ENCODE results near the gene ZBTB20. TPM values are rescaled to one million over a fixed set of nuclear protein-coding genes. Genes with fewer than 3 reads are reported as not detected.

ZBTB20 gene
- polyA plus RNA-seq, 1 of the 3 experiments (the other 2 are of a cell fraction): 0.43 TPM

DNA sequence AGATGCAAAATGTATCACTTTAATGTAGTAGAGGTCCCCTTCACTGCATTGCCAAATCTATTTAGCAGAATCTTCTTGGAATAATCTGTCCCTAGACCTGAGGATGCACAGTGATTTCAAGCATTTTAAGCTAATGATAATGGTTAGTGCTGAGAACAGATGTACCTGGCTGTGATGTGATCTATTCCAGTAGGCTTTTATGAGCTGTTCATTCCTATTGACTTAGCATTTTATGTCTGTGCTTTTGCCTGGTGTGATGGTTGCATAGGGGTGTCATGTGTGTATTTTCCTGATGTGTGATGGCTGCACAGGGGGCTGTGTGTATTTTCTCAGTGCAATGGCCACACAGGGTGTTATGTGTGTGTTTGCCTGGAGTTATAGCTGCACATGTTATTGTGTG, 580.3 kb downstream of the ZBTB20 start:
- Histone ChIP-seq H3K4me3 (ENCODE audit: low read depth in 2 of 2, low read length in 1 of 2) (no peak overlapping the region), H3K27ac (ENCODE audit: low read depth in 2 of 2, low read length in 1 of 2) (no peak overlapping the region), H3K4me1 (ENCODE audit: control insufficient read depth in 1 of 2, insufficient read depth in 2 of 2, low read depth in 1 of 2, low read length in 1 of 2) (peaks cover 0 to 13% of the 10 kb centered on the region in 2 experiments; a peak in 2 of 4 replicates), H3K79me2 (ENCODE audit: insufficient read depth) (no peaks in the 10 kb centered on the region; the same call in 1 of the 2 replicates), H3F3A (replicated peaks; ENCODE audit: insufficient read depth) (no peaks in the 10 kb centered on the region), H4K20me1 (ENCODE audit: insufficient read depth) (no peaks in the 10 kb centered on the region; the same call in 1 of the 2 replicates), H3K27me3 (ENCODE audit: insufficient read depth) (no peaks in the 10 kb centered on the region), H3K36me3 (replicated peaks in 1 of 2; ENCODE audit: control insufficient read depth in 1 of 2, insufficient read depth in 2 of 2, low read length in 1 of 2) (peaks cover 0 to 4% of the 10 kb centered on the region in 2 experiments), H3K9me2 (no peaks in the 10 kb centered on the region), H3K9ac (no peak overlapping the region), H3K4me2 (no peak overlapping the region), H3K9me3 (no peaks in the 10 kb centered on the region), H2AFZ (ENCODE audit: low read depth) (no peak overlapping the region)
- DNase-seq: no peak
- ChIA-PET CTCF (interaction anchor here (1.2 to 1.6 kb wide), 2 partner anchors 11 to 18 kb away, joined by 3 to 5 read pairs; no protein-coding TSS in a partner anchor), POLR2A (no interaction called here)
- no peak for TF ChIP-seq TEAD4 (IDR thresholded peaks at IDR 0.05; ENCODE audit: borderline replicate concordance, insufficient read depth)

DNA sequence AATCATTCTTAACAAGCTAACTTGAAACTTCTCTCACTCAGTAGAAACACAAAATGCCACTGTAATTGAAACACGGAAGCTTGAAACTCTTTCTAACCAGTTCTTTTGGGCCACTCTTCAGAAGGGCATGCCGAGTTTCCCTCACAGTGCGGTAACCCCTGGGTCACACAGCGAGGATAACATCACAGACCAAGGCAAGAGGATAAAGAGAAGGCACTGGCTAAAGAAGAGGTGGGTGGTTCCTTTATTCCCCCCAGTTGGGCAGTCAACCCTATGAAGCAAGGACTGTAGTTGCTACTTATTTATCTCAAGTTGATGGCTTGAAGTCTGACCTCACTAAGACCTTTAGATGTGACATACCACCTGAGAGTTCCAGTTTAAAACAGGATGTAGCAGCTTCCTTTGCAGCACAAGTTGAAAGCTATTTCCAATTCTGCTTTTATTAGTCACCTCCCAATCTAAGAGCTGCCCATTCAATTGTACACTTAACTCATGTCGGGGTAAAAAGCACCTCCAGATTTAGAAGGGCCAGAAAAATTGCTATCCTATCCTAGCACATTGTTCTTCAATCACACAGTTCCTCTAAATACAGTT, 580.8 kb downstream of the ZBTB20 start:
- Histone ChIP-seq H3K27me3 (ENCODE audit: insufficient read depth) (no peaks in the 10 kb centered on the region), H3K4me2 (no peak overlapping the region), H3K9me3 (no peaks in the 10 kb centered on the region), H3K4me1 (ENCODE audit: control insufficient read depth in 1 of 2, insufficient read depth in 2 of 2, low read depth in 1 of 2, low read length in 1 of 2) (peaks cover 0 to 11% of the 10 kb centered on the region in 2 experiments; a peak in 2 of 4 replicates), H3F3A (replicated peaks; ENCODE audit: insufficient read depth) (no peaks in the 10 kb centered on the region), H3K36me3 (replicated peaks in 1 of 2; ENCODE audit: control insufficient read depth in 1 of 2, insufficient read depth in 2 of 2, low read length in 1 of 2) (peaks cover 0 to 4% of the 10 kb centered on the region in 2 experiments), H3K9ac (no peak overlapping the region), H3K9me2 (no peaks in the 10 kb centered on the region), H2AFZ (ENCODE audit: low read depth) (no peak overlapping the region), H4K20me1 (ENCODE audit: insufficient read depth) (no peaks in the 10 kb centered on the region; the same call in 1 of the 2 replicates), H3K4me3 (ENCODE audit: low read depth in 2 of 2, low read length in 1 of 2) (no peak overlapping the region), H3K79me2 (ENCODE audit: insufficient read depth) (no peaks in the 10 kb centered on the region; the same call in 1 of the 2 replicates), H3K27ac (ENCODE audit: low read depth in 2 of 2, low read length in 1 of 2) (no peak overlapping the region)
- WGBS (ENCODE audit: low lambda C conversion rate): 95% methylated on average over 5 of the region's 5 CpGs
- no peak for TF ChIP-seq TEAD4 (IDR thresholded peaks at IDR 0.05; ENCODE audit: borderline replicate concordance, insufficient read depth)
- no peak for TF ChIP-seq EP300 (IDR thresholded peaks at IDR 0.05; ENCODE audit: borderline replicate concordance in 1 of 2, low read depth in 1 of 2, low read length in 1 of 2)
- no peak for TF ChIP-seq NRF1 (IDR thresholded peaks at IDR 0.05; ENCODE audit: low read depth, low read length)
- TF ChIP-seq, protein P1, sequence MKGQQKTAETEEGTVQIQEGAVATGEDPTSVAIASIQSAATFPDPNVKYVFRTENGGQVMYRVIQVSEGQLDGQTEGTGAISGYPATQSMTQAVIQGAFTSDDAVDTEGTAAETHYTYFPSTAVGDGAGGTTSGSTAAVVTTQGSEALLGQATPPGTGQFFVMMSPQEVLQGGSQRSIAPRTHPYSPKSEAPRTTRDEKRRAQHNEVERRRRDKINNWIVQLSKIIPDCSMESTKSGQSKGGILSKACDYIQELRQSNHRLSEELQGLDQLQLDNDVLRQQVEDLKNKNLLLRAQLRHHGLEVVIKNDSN (IDR thresholded peaks at IDR 0.05; ENCODE audit: borderline replicate concordance, low read depth): no peak
- no peak for TF ChIP-seq RAD21 (IDR thresholded peaks at IDR 0.05; ENCODE audit: low read length)
- no peak for TF ChIP-seq NFIC (IDR thresholded peaks at IDR 0.05; ENCODE audit: borderline replicate concordance)
- TF ChIP-seq, protein P2, sequence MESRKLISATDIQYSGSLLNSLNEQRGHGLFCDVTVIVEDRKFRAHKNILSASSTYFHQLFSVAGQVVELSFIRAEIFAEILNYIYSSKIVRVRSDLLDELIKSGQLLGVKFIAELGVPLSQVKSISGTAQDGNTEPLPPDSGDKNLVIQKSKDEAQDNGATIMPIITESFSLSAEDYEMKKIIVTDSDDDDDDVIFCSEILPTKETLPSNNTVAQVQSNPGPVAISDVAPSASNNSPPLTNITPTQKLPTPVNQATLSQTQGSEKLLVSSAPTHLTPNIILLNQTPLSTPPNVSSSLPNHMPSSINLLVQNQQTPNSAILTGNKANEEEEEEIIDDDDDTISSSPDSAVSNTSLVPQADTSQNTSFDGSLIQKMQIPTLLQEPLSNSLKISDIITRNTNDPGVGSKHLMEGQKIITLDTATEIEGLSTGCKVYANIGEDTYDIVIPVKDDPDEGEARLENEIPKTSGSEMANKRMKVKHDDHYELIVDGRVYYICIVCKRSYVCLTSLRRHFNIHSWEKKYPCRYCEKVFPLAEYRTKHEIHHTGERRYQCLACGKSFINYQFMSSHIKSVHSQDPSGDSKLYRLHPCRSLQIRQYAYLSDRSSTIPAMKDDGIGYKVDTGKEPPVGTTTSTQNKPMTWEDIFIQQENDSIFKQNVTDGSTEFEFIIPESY (IDR thresholded peaks at IDR 0.05; ENCODE audit: borderline replicate concordance, low read depth): no peak
- ChIA-PET CTCF (interaction anchor here (1.2 kb wide), 1 partner anchor 18 kb away, joined by 3 read pairs; no protein-coding TSS in a partner anchor), POLR2A (no interaction called here)
- no peak for DNase-seq

Measured in SK-N-SH (cell line).